IMR-90 (cell line): ENCODE results near the gene CCPG1. TPM values are rescaled to one million over a fixed set of nuclear protein-coding genes. Genes with fewer than 3 reads are reported as not detected.
"Not testable (repeated sequence)": the region's sequence is repeated elsewhere in the genome, so short reads cannot be mapped to it uniquely, and the experiment has no call there.

Experiments used
- ATAC-seq: fragments of 200-7000 bp; cut with Tn5 transposase; 2 replicates; pipeline ENCODE4 v1.9.1; 2020; ENCODE audit warnings: low read depth, mild to moderate bottlenecking, moderate library complexity
- BruUV-seq: library from RNA; stranded (reverse); fragments of 400-500 nt; replicated peaks from 2 replicates; lab custom pipeline; 2021; lab: Mats Ljungman, UMichigan
- CTCF ChIA-PET: fragments of 300-600 bp; formaldehyde crosslinking; extraction: SDS; loops from one replicate; lab custom pipeline; 2021; ENCODE audit warnings: antibody characterized with exemption; lab: Yijun Ruan, JAX
- POLR2A ChIA-PET: fragments of 300-600 bp; sonication (Branson Sonifier 250); formaldehyde crosslinking; loops from one replicate; lab custom pipeline; 2022; ENCODE audit warnings: antibody characterized with exemption; ENCODE audit not compliant: unreplicated experiment; lab: Charles Lee
- DNase-seq: peaks from one replicate; pipeline ENCODE4 v3.0.0; 2013
- H2AFZ ChIP-seq: replicated peaks from 2 replicates; pipeline ENCODE3; 2013; ENCODE audit warnings: low read length, mild to moderate bottlenecking; ENCODE audit not compliant: poor library complexity
- H2AK5ac ChIP-seq: 2 replicates; pipeline ENCODE4 v1.6.1; 2013; ENCODE audit warnings: low read depth, low read length, inconsistent platforms
- H2AK9ac ChIP-seq: replicated peaks from 2 replicates; pipeline ENCODE3; 2013; ENCODE audit warnings: mild to moderate bottlenecking, low read depth, low read length, moderate library complexity; ENCODE audit not compliant: poor library complexity
- H2BK120ac ChIP-seq: 2 replicates; pipeline ENCODE4 v1.6.1; 2013; ENCODE audit warnings: low read depth, low read length, inconsistent platforms
- H2BK15ac ChIP-seq: 3 replicates; pipeline ENCODE4 v1.6.1; 2013; ENCODE audit warnings: low read depth, low read length, inconsistent platforms
- H2BK20ac ChIP-seq: 2 replicates; pipeline ENCODE4 v1.6.1; 2013; ENCODE audit warnings: low read depth, mild to moderate bottlenecking, inconsistent platforms, low read length, moderate library complexity
- H2BK5ac ChIP-seq: 2 replicates; pipeline ENCODE4 v1.6.1; 2013; ENCODE audit warnings: mild to moderate bottlenecking, low read depth, low read length, inconsistent platforms; ENCODE audit not compliant: poor library complexity, severe bottlenecking
- H3K14ac ChIP-seq: replicated peaks from 2 replicates; pipeline ENCODE4 v1.6.1; 2013; ENCODE audit warnings: low read depth, low read length, inconsistent platforms
- H3K18ac ChIP-seq: 2 replicates; pipeline ENCODE4 v1.6.1; 2013; ENCODE audit warnings: low read depth, low read length, control low read depth
- H3K23ac ChIP-seq: 2 replicates; pipeline ENCODE4 v1.6.1; 2013; ENCODE audit warnings: low read depth, low read length, inconsistent platforms
- H3K27ac ChIP-seq: 2 replicates; pipeline ENCODE4 v1.5.1; 2013; ENCODE audit warnings: mild to moderate bottlenecking, control low read depth, low read length; ENCODE audit not compliant: insufficient read depth
- H3K27me3 ChIP-seq: 2 replicates; pipeline ENCODE4 v1.6.1; 2013; ENCODE audit warnings: low read length; ENCODE audit not compliant: control insufficient read depth, insufficient read depth
- H3K36me3 ChIP-seq: 2 replicates; pipeline ENCODE4 v1.6.1; 2013; ENCODE audit warnings: low read length, mixed read lengths; ENCODE audit not compliant: control insufficient read depth, insufficient read depth
- H3K4ac ChIP-seq: 2 replicates; pipeline ENCODE4 v1.6.1; 2013; ENCODE audit warnings: low read depth, low read length, inconsistent platforms
- H3K4me1 ChIP-seq: 2 replicates; pipeline ENCODE4 v1.6.1; 2013; ENCODE audit warnings: low read length, mixed read lengths; ENCODE audit not compliant: control insufficient read depth, insufficient read depth
- H3K4me2 ChIP-seq: 2 replicates; pipeline ENCODE4 v1.6.1; 2013; ENCODE audit warnings: low read depth, mild to moderate bottlenecking, control low read depth, low read length, moderate library complexity
- H3K4me3 ChIP-seq: 2 replicates; pipeline ENCODE4 v1.5.1; 2013; ENCODE audit warnings: low read depth, mild to moderate bottlenecking, control low read depth, low read length, moderate library complexity; ENCODE audit not compliant: insufficient read depth
- H3K56ac ChIP-seq: 2 replicates; pipeline ENCODE4 v1.6.1; 2013; ENCODE audit warnings: low read length, inconsistent platforms; ENCODE audit not compliant: insufficient read depth; ENCODE audit errors: extremely low read depth
- H3K79me1 ChIP-seq, 2 experiments: 2 replicates each; pipeline ENCODE4 v1.6.1; 2013; ENCODE audit warnings: low read length in 2 of 2, inconsistent platforms in 1 of 2, low read depth in 1 of 2
- H3K9ac ChIP-seq: 2 replicates; pipeline ENCODE4 v1.6.1; 2013; ENCODE audit warnings: low read depth, low read length, control low read depth
- H3K9me1 ChIP-seq: 2 replicates; pipeline ENCODE4 v1.6.1; 2013; ENCODE audit warnings: low read length, inconsistent platforms; ENCODE audit not compliant: insufficient read depth
- H3K9me3 ChIP-seq: 2 replicates; pipeline ENCODE4 v1.6.1; 2013; ENCODE audit warnings: low read length; ENCODE audit not compliant: control insufficient read depth, insufficient read depth
- H4K20me1 ChIP-seq: 2 replicates; pipeline ENCODE4 v1.6.1; 2013; ENCODE audit warnings: low read length, inconsistent platforms; ENCODE audit not compliant: insufficient read depth
- H4K5ac ChIP-seq: 2 replicates; pipeline ENCODE4 v1.6.1; 2013; ENCODE audit warnings: mild to moderate bottlenecking, low read depth, low read length, control low read depth
- H4K8ac ChIP-seq, 2 experiments: 2 replicates each; pipeline ENCODE4 v1.6.1; 2013; ENCODE audit warnings: low read depth in 2 of 2, low read length in 2 of 2, control low read depth in 1 of 2, inconsistent platforms in 1 of 2
- H4K91ac ChIP-seq: 2 replicates; pipeline ENCODE4 v1.6.1; 2013; ENCODE audit warnings: low read depth, low read length, inconsistent platforms; ENCODE audit not compliant: insufficient read depth
- WGBS, 2 experiments: methylation state at CpG; one replicate each; pipeline versions ENCODE4 v1.1.5 to v1.1.7; 2013; ENCODE audit warnings: missing lambda C conversion rate in 2 of 2; ENCODE audit not compliant: insufficient read length in 1 of 2; ENCODE audit errors: extremely low coverage in 2 of 2; 5-methylcytosine and 5-hydroxymethylcytosine counted together
- dilution Hi-C: fragments of 300-500 bp; cut with HindIII; formaldehyde crosslinking; loops from one replicate; pipeline ENCODE4 v1.14.3; 2018; ENCODE audit warnings: low sequenced_read_pairs; ENCODE audit not compliant: unreplicated experiment
- in situ Hi-C: fragments of 300-500 bp; cut with MboI; formaldehyde crosslinking; loops from 3 replicates; pipeline ENCODE4 v1.14.3; 2019; ENCODE audit warnings: low sequenced_read_pairs, inconsistent platforms, mixed read lengths
- intact Hi-C: fragments of 100-400 bp; cut with micrococcal nuclease; formaldehyde crosslinking; loops from 2 replicates; pipeline ENCODE4 v1.10.0; 2022
- polyA plus RNA-seq, 3 experiments: library from polyadenylated mRNA; depleted of rRNA; stranded (reverse); fragments of >200 nt; gene quantifications; 2 replicates each; pipeline ENCODE4 v1.2.3, GENCODE V29; 2012; ENCODE audit warnings: low replicate concordance in 1 of 3
- total RNA-seq: library from RNA; depleted of rRNA; stranded (reverse); fragments of >200 nt; gene quantifications from 2 replicates; pipeline ENCODE4 v1.2.3, GENCODE V29; 2012

CCPG1 gene
- total and polyA plus RNA-seq, 2 of the 4 experiments (the other 2 are of a cell fraction): 11.4 to 14.3 TPM

GRCh38 chr15:55400050-55400449, 8.1 kb downstream of the CCPG1 start:
- DNase-seq, H3K9me3 ChIP-seq, H3K18ac ChIP-seq, H4K8ac ChIP-seq, H3K79me1 ChIP-seq, H3K9ac ChIP-seq, H4K91ac ChIP-seq, H3K14ac ChIP-seq, H2BK5ac ChIP-seq, H2AFZ ChIP-seq, H3K56ac ChIP-seq, dilution Hi-C loops, H3K4me1 ChIP-seq, BruUV-seq, H2BK20ac ChIP-seq, H2BK120ac ChIP-seq, H3K23ac ChIP-seq, CTCF ChIA-PET, H3K27ac ChIP-seq, H4K20me1 ChIP-seq, H2BK15ac ChIP-seq, H3K9me1 ChIP-seq, H3K4me3 ChIP-seq, POLR2A ChIA-PET, H2AK5ac ChIP-seq, intact Hi-C loops, H3K36me3 ChIP-seq, H2AK9ac ChIP-seq, H3K4ac ChIP-seq, H3K4me2 ChIP-seq, ATAC-seq, in situ Hi-C loops, H4K5ac ChIP-seq, H3K27me3 ChIP-seq: not testable (repeated sequence)
- WGBS, 2 experiments: no CpG with 5 or more reads among the region's 8 CpGs
